NCI-H446 treated with DMSO at 0.1 percent for 48 hours (cell line): ENCODE data around the gene FHIT.

Source experiments
- DNase-seq: peaks from one replicate; lab custom pipeline; 2025; lab: John Stamatoyannopoulos, UW

FHIT gene

GRCh38 chr3:59877263-59878037 lies 1373.8 kb downstream of the FHIT start:
- DNase-seq, result no peak

DNA sequence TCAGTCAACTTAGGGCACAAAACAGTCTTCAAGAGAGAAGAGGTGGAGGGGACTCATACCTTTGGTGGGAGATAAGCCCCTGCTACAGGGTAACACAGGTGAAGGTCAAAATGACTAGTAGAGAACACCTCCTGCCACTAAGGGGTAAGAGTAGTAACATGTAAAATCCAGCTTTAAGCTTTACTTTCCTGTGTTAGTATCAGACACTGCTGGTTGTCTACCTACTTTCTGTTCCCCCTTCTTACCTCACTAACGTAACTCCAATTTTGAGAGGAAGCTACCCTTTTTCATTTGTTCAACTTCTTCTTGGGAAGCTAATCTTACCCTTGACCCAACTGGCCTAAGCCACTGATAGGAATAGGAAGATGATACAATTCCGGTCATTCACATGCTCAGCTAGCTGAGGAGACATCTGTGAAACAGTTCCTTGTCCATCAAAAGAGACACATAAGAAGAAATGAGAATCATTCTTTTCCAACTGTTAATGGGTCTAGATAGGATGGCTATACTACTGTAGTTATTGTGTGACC lies 1374.7 kb downstream of the FHIT start:
- no peak for DNase-seq

DNA sequence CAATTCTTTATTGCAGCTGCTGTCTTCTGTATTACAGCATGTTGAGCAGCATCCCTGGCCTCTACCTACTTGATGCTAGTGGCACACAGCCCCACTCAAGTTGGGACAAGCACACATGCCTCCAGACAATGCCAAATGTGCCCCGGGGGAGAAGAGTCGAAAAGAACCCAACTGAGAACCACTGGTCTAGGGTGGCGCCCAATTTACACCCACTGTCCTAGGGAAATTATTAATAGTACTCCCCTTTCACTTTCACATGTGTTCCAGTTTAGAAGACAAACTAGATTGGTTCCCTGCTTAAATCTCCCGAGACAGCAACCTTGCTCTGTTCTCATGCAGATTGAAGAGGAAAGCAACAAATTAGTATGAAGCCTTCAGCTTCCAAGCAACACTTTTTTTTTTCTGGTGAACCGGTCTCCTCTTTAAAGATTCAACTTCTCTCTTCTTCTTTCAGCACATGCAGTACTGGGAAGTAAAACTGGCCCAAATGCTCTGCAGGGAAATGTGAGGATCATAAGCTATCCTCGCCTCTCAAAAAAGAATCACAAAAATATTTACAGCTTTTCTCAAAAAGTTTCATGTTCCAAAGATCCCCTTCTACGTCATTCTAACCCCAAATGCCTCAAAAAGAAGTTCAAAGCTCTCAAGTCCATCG lies 1377.5 kb downstream of the FHIT start:
- no peak for DNase-seq

- no peak for DNase-seq
Measured at GRCh38 chr3:59872128-59872527, 1379.1 kb downstream of the FHIT start.

DNA sequence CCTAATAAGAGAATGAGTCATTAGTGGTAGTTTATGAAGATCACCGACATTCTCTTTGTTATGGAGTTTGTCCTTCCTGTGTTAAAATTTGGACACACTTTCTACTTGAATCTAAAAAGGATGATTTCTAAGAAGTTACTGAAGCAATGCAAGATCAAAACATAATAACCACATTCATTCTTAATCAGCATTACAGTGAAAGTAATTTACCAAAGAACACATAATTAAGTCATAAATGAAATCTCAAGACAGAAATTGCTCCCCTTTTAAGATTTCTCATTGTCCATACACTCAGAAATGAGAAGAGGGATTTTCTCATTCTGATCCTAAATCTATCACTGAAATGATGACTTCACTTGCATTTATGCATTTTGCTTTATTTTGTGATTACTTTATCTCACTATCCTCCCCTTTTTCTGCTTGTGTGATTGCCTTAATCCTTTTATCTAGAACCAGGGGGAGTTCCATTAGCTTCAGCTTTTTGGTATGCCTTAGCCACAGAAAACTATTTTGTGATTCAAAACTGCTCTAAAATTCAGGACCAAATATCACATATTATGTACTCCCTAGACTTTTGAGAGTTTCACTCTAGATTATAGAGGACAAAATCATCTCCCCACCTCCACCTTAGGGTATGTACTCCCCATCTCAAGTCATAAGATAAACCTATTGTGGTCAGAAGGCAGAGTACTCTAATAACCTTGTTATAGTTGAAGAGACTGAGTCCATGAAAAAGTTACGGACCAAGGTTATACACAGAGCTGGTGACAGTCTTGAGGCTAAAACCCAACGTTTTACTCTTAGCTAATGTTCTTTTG lies 1383.9 kb downstream of the FHIT start:
- DNase-seq, result no peak

GRCh38 chr3:59866076-59866475 lies 1385.2 kb downstream of the FHIT start:
- no peak for DNase-seq

GRCh38 chr3:59865351-59865750 lies 1385.9 kb downstream of the FHIT start:
- no peak for DNase-seq

GRCh38 chr3:59862686-59863085 lies 1388.6 kb downstream of the FHIT start:
- no peak for DNase-seq

DNA sequence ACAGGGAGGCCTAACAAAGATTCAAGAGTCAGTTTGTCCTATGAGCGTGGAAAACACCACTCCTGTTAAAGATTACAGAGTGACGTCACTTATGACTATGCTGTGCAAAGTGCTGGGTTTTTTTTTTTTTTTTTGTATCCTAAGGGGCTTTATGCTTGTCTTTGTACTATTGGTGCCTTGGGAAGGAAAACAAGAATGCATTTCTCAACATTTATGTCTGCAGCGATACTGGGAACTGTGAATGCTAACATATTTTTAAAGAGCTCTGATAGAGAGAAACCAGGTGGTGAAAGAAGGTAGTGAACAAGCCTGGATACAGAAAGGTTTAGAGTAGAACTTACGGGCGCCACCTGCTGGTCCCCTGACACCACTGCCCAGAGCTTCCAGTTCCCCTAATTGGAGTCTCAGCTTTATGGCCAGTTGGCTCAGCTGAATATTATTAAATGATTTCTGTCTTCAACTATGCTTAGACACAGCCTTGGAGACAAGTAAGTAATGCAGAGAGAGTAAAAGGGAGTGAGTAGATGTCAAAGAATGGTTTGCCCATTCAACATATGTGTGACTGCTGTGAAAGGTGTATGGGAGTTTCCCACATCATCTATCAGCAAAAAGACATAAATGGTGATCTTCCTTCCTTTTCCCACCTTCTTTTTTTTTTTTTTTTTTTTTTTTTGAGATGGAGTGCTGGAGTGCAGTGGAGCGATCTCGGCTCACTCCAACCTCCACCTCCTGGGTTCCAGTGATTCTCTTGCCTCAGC lies 1393.5 kb downstream of the FHIT start:
- peak; percentile 12 for DNase-seq

DNA sequence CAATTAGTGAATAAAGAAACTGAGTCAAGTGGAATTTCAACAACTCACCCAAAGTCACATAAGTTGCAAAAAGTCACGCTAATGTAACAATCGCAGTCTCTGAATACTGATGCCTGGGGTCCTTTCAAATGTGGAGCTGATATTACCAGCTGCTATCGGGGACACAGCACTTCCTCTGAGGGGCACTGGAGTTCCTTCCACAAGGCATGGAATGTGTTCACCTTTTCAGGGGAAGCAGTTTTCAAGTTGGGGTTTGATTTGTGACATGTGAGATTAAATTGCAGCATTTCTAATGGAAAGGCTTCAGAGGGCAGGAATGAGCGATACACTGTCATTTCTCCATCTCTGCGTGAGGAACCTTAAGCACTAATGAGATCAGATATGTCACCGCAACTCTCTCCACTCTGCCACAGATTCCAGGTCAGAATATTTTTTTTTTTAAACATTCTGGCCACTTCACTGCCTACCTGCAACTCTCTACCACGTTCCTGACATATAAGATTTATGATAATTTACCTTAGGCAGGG lies 1394.3 kb downstream of the FHIT start:
- DNase-seq, result no peak

DNA sequence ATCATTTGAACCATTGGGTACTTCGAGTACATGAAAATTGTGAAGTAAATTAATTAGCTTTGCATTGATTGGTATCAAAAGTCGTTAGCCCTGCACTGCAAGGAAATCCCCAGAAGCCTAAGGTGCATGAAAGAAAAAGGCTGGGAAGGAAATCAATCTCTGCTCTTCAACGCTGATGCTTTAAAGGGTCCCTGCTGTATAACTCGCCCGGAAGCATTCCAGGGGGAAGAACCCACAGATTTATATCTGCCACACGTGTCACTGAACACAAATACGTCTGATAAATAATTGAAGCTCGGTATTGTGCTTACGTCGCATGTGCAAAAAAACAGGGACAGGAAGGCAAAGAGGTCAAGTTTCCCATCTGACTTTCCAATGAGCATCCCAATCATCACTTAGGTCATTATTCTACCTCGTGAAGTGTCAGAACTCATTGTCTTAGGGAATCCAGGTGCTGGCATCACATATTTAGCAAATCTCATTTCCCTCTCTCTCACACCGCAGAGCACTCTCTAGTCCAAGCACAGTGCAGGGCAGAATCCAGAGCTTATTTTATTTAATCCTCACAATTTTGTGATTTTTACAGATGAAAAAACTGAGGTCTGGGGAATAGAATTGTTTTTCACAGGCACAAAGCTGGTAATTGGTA lies 1397.1 kb downstream of the FHIT start:
- DNase-seq, result no peak

DNA sequence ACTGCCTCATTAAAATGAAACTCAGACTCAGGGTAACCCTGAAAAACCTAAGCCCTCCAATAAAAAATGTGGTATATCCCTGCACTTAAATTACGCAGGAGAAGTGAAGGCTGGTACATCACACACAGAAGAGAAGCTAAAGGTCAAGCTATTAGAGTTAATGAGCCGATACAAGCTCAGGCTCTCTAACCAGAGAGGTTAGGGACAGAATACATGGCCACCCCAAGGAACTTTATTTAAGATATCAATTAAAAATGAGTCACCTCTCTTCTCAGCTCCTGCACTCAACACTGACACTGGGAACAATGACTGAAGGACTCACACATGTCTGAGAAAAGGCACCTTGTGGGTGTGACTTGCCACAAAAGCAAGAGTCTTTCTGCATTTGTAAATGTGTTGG lies 1400.8 kb downstream of the FHIT start:
- DNase-seq, result no peak

DNA sequence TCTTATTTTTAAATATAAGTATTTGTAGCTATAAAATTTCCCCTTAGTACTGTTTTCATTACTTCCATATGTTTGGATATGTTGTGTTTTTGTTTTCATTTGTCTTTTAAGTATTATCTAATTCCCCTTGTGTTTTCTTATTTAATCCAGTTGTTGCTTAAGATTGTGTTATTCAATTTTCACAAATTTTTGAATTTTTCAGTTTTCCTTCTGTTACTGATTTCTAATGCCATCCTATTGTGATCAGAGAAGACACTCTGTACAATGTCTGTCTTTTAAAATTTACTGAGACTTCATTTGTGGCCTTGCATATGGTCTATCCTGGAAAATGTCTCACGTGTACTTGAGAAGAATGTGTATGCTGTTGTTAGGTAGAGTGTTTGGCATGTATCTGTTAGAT lies 1405.9 kb downstream of the FHIT start:
- no peak for DNase-seq

- no peak for DNase-seq
Measured at GRCh38 chr3:59843821-59844220, 1407.4 kb downstream of the FHIT start.

DNA sequence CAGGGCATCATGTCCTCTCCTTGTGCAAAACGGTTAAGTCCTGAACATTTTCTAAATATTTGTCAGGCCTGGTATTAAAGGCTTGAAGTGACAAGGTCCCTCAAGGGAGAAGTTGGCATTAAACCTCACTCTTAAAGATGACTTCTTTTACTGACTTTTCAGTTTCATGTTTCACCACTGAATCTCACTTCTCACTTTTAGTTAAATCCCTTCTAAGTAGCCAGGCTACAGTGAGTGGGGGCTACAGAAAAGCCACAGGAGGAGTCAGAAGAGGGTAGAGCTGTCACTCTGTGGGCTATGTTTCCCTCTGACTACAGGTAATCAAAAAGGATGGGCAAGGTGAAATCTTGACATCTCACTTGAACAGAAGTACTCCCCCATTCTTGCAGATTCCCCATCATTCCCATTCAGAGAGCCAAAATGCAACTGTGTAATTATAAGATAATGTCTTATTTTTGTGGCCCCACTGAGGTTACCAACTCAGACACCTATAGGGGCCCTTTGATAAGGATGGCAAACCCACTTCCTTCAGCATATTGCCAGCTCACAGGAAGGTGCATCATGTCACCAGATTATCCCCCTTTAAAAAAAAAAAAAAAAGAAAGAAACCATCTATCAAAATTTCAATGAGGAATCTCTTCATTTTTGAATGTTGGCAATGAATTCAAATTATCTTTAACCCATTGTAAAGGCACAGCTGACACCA lies 1411.3 kb downstream of the FHIT start:
- no peak for DNase-seq

GRCh38 chr3:59839283-59839682 lies 1412.0 kb downstream of the FHIT start:
- no peak for DNase-seq

DNA sequence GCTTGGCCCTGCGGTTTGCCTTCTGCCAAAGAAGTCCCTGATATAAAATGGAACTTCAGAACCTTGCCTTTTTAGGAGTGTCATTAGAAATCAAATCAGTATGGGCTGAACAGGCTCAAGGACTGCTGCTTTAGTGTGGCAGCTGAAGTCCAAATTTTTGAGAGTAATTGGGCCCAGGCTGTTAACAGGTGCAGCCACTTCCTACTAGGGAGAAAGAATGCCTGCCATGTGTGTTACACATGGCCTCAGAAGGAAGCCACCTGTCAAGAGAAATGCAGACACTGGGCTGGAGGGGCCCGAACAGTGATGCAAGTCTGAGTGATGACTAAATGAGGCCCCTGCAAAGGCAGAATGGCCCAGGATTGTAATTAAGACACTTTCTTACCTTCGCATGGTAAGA lies 1414.7 kb downstream of the FHIT start:
- DNase-seq, result no peak

DNA sequence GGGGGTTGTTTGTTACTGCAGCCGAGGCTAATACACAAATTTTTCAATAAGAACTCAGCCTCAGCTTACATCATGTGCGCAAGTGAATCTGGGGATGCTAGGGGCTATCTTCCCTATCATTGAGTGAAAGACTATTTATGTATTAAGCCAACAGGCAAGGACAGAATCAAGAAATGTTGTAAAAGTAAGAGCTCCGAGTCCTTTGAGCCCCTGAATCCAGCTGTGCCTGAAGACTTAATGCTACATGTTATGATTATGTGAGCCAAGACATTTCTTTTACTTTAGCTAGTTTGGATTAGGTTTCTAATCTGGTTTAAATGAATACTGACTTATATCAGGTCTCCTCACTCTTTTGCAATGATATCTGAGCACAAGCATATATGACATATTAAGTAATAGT lies 1418.5 kb downstream of the FHIT start:
- DNase-seq, result no peak

- DNase-seq, result no peak
Measured at GRCh38 chr3:59832241-59832640, 1419.0 kb downstream of the FHIT start.

GRCh38 chr3:59831394-59831793 lies 1419.9 kb downstream of the FHIT start:
- DNase-seq, result no peak

- no peak for DNase-seq
Measured at GRCh38 chr3:59829527-59829926, 1421.7 kb downstream of the FHIT start.
